22Rv1 (cell line): ENCODE measurements around the gene LIMK2.

Source experiments
- CTCF ChIP-seq: fragments of 450-650 bp; IDR thresholded peaks from 2 replicates; pipeline ENCODE4 v1.5.1; 2017; ENCODE audit warnings: mild to moderate bottlenecking
- ZFX ChIP-seq: fragments of 450-650 bp; IDR thresholded peaks from 2 replicates; pipeline ENCODE4 v1.6.1; 2017; ENCODE audit warnings: antibody characterized with exemption, borderline replicate concordance

GRCh38 chr22:31291481-31292235 lies 79.6 kb downstream of the LIMK2 start:
- TF ChIP-seq CTCF (no peak), ZFX (no peak)
